OCI-LY7 (cell line): Measurements from ENCODE around the gene NR2F2. TPM values are rescaled to one million over a fixed set of nuclear protein-coding genes. Genes with fewer than 3 reads are reported as not detected.

Source experiments
- BruUV-seq: library from RNA; stranded (reverse); fragments of 400-500 nt; replicated peaks from 2 replicates; lab custom pipeline; 2021; lab: Mats Ljungman, UMichigan
- CTCF ChIA-PET: fragments of 300-600 bp; sonication (Branson Sonifier 250); formaldehyde crosslinking; loops from one replicate; lab custom pipeline; 2022; ENCODE audit warnings: antibody characterized with exemption; ENCODE audit not compliant: unreplicated experiment; lab: Charles Lee
- POLR2A ChIA-PET: fragments of 300-600 bp; sonication (Branson Sonifier 250); formaldehyde crosslinking; loops from one replicate; lab custom pipeline; 2022; ENCODE audit warnings: antibody characterized with exemption; lab: Charles Lee
- DNase-seq: peaks from one replicate; pipeline ENCODE4 v3.0.0-alpha.2; 2015; ENCODE audit warnings: low spot score
- H2AFZ ChIP-seq: fragments of 200-600 bp; sonication (generic), shearing (Covaris generic); 2 replicates; pipeline ENCODE4 v1.6.1; 2014; ENCODE audit warnings: mild to moderate bottlenecking, antibody characterized with exemption, low read length, moderate library complexity
- H3K27ac ChIP-seq: fragments of 200-600 bp; sonication (generic); 2 replicates; pipeline ENCODE4 v1.5.1; 2014; ENCODE audit warnings: mixed run types, low read depth, mild to moderate bottlenecking, moderate library complexity, low read length, inconsistent platforms; ENCODE audit not compliant: poor library complexity, severe bottlenecking
- H3K36me3 ChIP-seq: fragments of 200-600 bp; sonication (generic); 2 replicates; pipeline ENCODE4 v1.6.1; 2014; ENCODE audit warnings: mild to moderate bottlenecking, antibody characterized with exemption, low read length, moderate library complexity, mixed read lengths; ENCODE audit not compliant: insufficient read depth
- H3K4me1 ChIP-seq: fragments of 200-600 bp; sonication (generic); 2 replicates; pipeline ENCODE4 v1.5.1; 2014; ENCODE audit warnings: mild to moderate bottlenecking, low read length; ENCODE audit not compliant: insufficient read depth, poor library complexity, severe bottlenecking
- H3K4me2 ChIP-seq: fragments of 200-600 bp; sonication (generic); 2 replicates; pipeline ENCODE4 v1.6.1; 2014; ENCODE audit warnings: mild to moderate bottlenecking, low read length
- H3K4me3 ChIP-seq: fragments of 200-600 bp; sonication (generic); 2 replicates; pipeline ENCODE4 v1.5.1; 2014; ENCODE audit warnings: mild to moderate bottlenecking, low read depth, low read length; ENCODE audit not compliant: poor library complexity, severe bottlenecking
- H3K79me2 ChIP-seq: fragments of 200-600 bp; sonication (generic); 2 replicates; pipeline ENCODE4 v1.6.1; 2016; ENCODE audit warnings: low read depth, mild to moderate bottlenecking, low read length, moderate library complexity, mixed read lengths; ENCODE audit not compliant: insufficient read depth
- H3K9me2 ChIP-seq: fragments of 200-600 bp; sonication (generic); 2 replicates; pipeline ENCODE4 v1.6.1; 2016; ENCODE audit warnings: mild to moderate bottlenecking, low read length, mixed read lengths; ENCODE audit not compliant: insufficient read depth
- H3K9me3 ChIP-seq: fragments of 200-600 bp; sonication (generic); 2 replicates; pipeline ENCODE4 v1.6.1; 2014; ENCODE audit warnings: mild to moderate bottlenecking, mixed run types, low read length, mixed read lengths
- H4K20me1 ChIP-seq: fragments of 200-600 bp; sonication (generic); 2 replicates; pipeline ENCODE4 v1.6.1; 2014; ENCODE audit warnings: mild to moderate bottlenecking, antibody characterized with exemption, low read length, moderate library complexity, mixed read lengths; ENCODE audit not compliant: insufficient read depth
- CTCF ChIP-seq: fragments of 200-600 bp; sonication (generic); conservative IDR thresholded peaks from 2 replicates; pipeline ENCODE4 v1.5.1; 2014; ENCODE audit warnings: mild to moderate bottlenecking, antibody characterized with exemption, low read length, moderate library complexity, mixed read lengths
- EZH2phosphoT487 ChIP-seq: fragments of 200-600 bp; sonication (generic); IDR thresholded peaks from 2 replicates; pipeline ENCODE4 v1.6.1; 2018; ENCODE audit warnings: low read depth, borderline replicate concordance, mild to moderate bottlenecking, mixed run types, antibody characterized with exemption, low read length, moderate library complexity, mixed read lengths
- intact Hi-C: fragments of 100-400 bp; cut with micrococcal nuclease; formaldehyde crosslinking; loops from one replicate; pipeline ENCODE4 v1.10.0; 2022; ENCODE audit not compliant: unreplicated experiment
- total RNA-seq, 2 experiments: library from RNA; depleted of rRNA in 1 of 2; stranded (reverse); fragments of >200 nt in 1 of 2; shearing (Covaris generic) in 1 of 2; gene quantifications; 2 replicates each; pipeline ENCODE4 v1.2.3, GENCODE V29; 2014 to 2022

NR2F2 gene
- total RNA-seq, 2 experiments from 2014 or later = not detected

- Histone ChIP-seq H4K20me1 (no peaks in the 10 kb centered on the region), H3K4me3 (no peak overlapping the region), H3K9me3 (no peaks in the 10 kb centered on the region), H3K27ac (no peak overlapping the region), H3K4me1 (no peaks in the 10 kb centered on the region), H3K4me2 (no peak overlapping the region), H3K79me2 (no peaks in the 10 kb centered on the region), H3K36me3 (no peaks in the 10 kb centered on the region), H3K9me2 (no peaks in the 10 kb centered on the region), H2AFZ (no peak overlapping the region)
- no peak for DNase-seq
- intact Hi-C loops = no loop called here
- ChIA-PET CTCF (no interaction called here), POLR2A (no interaction called here)
- no peak for TF ChIP-seq CTCF
- no TSS peak for BruUV-seq
These were observed 21.3 kb upstream of the NR2F2 start for GRCh38 chr15:96309143-96309660.

DNA sequence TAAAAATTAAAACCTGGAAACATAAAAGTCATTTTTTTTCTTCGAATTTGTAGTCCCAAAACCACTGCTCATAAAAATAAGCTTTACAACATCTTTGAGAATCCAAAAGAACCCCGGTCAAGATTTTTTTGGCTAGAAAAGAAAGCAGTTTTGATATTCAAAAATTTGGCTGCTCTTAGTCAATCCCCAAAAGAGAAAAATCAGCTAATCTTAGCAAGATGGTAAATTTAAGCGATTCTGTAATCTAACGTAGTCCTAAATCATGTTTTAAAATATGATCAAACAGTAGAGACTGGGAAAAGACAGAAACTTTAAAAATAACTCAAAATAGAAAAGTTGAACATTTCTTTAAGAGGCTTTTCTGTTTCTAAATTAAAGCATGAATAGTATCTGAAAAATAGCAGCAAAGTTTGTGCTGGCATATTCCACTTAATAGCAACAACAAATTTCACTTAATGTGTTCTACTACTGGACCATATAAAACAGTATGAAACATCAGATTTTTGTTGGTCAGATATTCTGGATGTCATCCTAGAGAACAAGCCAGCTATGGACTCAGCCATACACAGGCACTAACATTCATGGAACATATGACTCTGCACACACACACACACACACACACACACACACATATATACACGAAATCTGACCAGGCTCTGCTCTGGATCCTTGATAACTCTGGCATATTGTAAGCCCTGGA, 19.1 kb upstream of the NR2F2 start:
- H3K27ac ChIP-seq = no peak overlapping the region
- intact Hi-C loops = no loop called here
- H3K4me1 ChIP-seq = no peaks in the 10 kb centered on the region
- H4K20me1 ChIP-seq = no peaks in the 10 kb centered on the region
- BruUV-seq = no TSS peak
- H3K36me3 ChIP-seq = no peaks in the 10 kb centered on the region
- POLR2A ChIA-PET = interaction anchor here (0.9 kb wide), 1 partner anchor 9 kb away, joined by 3 read pairs; no protein-coding TSS in a partner anchor
- no peak for DNase-seq
- CTCF ChIA-PET = no interaction called here
- H3K9me3 ChIP-seq = no peaks in the 10 kb centered on the region
- no peak overlapping the region for H2AFZ ChIP-seq
- no peak for TF ChIP-seq CTCF
- TF ChIP-seq EZH2phosphoT487 = no peak
- no peak overlapping the region for H3K4me2 ChIP-seq
- no peak overlapping the region for H3K4me3 ChIP-seq
- H3K79me2 ChIP-seq = no peaks in the 10 kb centered on the region
- H3K9me2 ChIP-seq = no peaks in the 10 kb centered on the region

GRCh38 chr15:96311956-96312294, 18.6 kb upstream of the NR2F2 start:
- DNase-seq = no peak
- H3K36me3 ChIP-seq = no peaks in the 10 kb centered on the region
- no peaks in the 10 kb centered on the region for H3K9me3 ChIP-seq
- no peaks in the 10 kb centered on the region for H3K4me1 ChIP-seq
- no peaks in the 10 kb centered on the region for H3K9me2 ChIP-seq
- no peak overlapping the region for H2AFZ ChIP-seq
- H3K27ac ChIP-seq = no peak overlapping the region
- no peak overlapping the region for H3K4me3 ChIP-seq
- no peaks in the 10 kb centered on the region for H3K79me2 ChIP-seq
- H3K4me2 ChIP-seq = no peak overlapping the region
- BruUV-seq = no TSS peak
- intact Hi-C loops = no loop called here
- CTCF ChIA-PET = no interaction called here
- TF ChIP-seq EZH2phosphoT487 (no peak), CTCF (no peak)
- no peaks in the 10 kb centered on the region for H4K20me1 ChIP-seq
- POLR2A ChIA-PET = no interaction called here
